AG04450 (cell line): ENCODE data around the gene ARRDC2. TPM values are rescaled to one million over a fixed set of nuclear protein-coding genes. Genes with fewer than 3 reads are reported as not detected.

Experiments
- CTCF ChIA-PET: fragments of 300-600, 350-600 bp; formaldehyde crosslinking; extraction: SDS; loops from one replicate; lab custom pipeline; 2022; ENCODE audit warnings: antibody characterized with exemption, inconsistent platforms; lab: Charles Lee
- POLR2A ChIA-PET: fragments of 350-600 bp; formaldehyde crosslinking; extraction: SDS; loops from one replicate; lab custom pipeline; 2021; ENCODE audit warnings: antibody characterized with exemption, inconsistent platforms; lab: Yijun Ruan, JAX
- DNase-seq: peaks from one replicate; pipeline ENCODE4 v3.0.0-alpha.2; 2011; ENCODE audit warnings: low read depth, low spot score
- H3K27ac ChIP-seq: one replicate; pipeline ENCODE4 v1.5.1; 2012; ENCODE audit warnings: low read depth, low read length, control low read depth
- H3K27me3 ChIP-seq: one replicate; pipeline ENCODE4 v1.6.0; 2012; ENCODE audit warnings: low read length; ENCODE audit not compliant: control insufficient read depth, insufficient read depth
- H3K4me3 ChIP-seq: 2 replicates; pipeline ENCODE4 v1.5.1; 2011; ENCODE audit warnings: mild to moderate bottlenecking, low read depth, low read length, control low read depth
- H3K9me3 ChIP-seq: 2 replicates; pipeline ENCODE4 v1.5.1; 2012; ENCODE audit warnings: low read length; ENCODE audit not compliant: control insufficient read depth, insufficient read depth
- CTCF ChIP-seq: IDR thresholded peaks from 2 replicates; pipeline ENCODE4 v1.5.1; 2011; ENCODE audit warnings: low read depth, low read length, control low read depth, inconsistent platforms
- polyA plus RNA-seq: library from polyadenylated mRNA; depleted of rRNA; stranded (reverse); fragments of >200 nt; gene quantifications from 2 replicates; pipeline ENCODE4 v1.2.3, GENCODE V29; 2011

ARRDC2 gene
- polyA plus RNA-seq, 1 experiment: 2.3 TPM

- 0 out of 2 replicates have a peak within 1 kb of the TSS, but pooled peaks have one; percentile 10 for H3K4me3 ChIP-seq
- H3K9me3 ChIP-seq: no peaks in the 10 kb centered on the region
- TF ChIP-seq CTCF: no peak
- DNase-seq: no peak
- H3K27me3 ChIP-seq: peaks cover 39% of the 10 kb centered on the region
- H3K27ac ChIP-seq: no peak within 1 kb of the TSS
- ChIA-PET POLR2A (no interaction called here), CTCF (interaction anchor here (0.6 kb wide), 1 partner anchor 292 kb away, joined by 3 read pairs; no protein-coding TSS in a partner anchor)
These were observed 41.3 kb upstream of the ARRDC2 start, which contains the start of gene KCNN1 for GRCh38 chr19:17966550-17967256. Gene KCNN1 (plus strand): TSS chr19:17967107. CDS start chr19:17973889, 6,782 bp downstream.

DNA sequence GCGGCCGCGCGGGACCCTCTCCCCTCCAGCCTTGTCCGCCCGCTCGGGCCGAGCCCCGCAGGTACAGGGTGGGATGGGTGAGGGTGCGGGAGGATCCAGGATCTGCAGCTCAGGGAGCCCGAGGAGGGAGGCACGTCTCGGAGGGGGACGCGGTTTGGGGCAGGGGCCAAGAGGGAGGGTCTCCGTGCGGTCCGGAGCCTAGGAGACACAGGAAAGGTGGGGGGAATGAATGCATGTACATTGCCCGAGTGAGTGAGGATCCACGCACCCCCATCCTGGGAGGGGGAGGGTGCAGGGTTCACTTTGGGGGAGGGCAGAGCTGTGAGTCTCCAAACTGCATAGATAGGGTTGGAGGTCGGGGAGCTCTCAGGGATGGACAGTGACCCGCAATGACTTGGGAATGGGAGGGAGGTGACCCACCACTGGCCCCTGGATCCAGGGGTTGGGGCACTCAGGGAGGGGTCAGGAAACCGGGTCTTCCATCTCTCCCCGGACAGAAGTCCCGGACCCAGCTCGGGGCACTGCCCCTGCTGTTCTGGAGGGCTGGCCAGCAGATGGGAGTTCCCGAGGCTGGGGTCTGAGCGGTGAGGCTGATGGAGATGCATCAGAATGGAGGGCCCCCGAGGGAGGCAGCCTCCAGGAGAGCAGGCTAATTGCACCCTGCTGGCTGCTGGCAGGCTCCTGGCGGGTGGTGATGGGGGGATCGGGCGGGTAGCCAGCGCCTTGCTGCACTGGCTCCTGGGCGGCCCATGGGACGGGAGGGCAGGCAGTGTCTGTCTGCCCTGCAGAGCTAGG lies 40.5 kb upstream of the ARRDC2 start:
- POLR2A ChIA-PET: no interaction called here
- no peaks in the 10 kb centered on the region for H3K9me3 ChIP-seq
- H3K4me3 ChIP-seq: 0 out of 2 replicates have a peak overlapping the region, but pooled peaks have one; percentile 10
- DNase-seq: no peak
- CTCF ChIA-PET: no interaction called here
- H3K27me3 ChIP-seq: peaks cover 36% of the 10 kb centered on the region
- no peak for TF ChIP-seq CTCF
- H3K27ac ChIP-seq: no peak overlapping the region

DNA sequence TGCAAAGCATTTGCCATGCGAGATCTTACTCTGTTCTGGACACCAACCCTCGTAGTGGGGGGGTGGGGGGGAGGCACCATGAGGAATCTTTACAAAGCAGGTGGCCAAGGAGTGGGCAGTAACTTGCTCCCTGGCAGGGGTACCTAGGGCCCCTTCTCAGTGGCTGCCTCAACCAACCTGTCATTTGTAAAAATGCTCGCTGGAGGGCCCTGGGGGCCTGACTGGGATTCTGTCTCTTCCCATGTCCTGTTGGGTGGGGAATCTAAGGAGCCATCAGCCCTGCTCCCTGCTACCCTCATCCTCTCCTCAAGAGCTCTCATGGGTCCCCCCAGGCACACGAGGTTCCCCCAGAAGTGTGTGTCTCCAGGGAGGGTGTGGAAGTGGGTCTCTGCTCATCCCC lies 39.6 kb upstream of the ARRDC2 start:
- ChIA-PET POLR2A (interaction anchor here (0.6 kb wide), 1 partner anchor 13 kb away, joined by 6 read pairs; no protein-coding TSS in a partner anchor), CTCF (no interaction called here)
- TF ChIP-seq CTCF: no peak
- no peaks in the 10 kb centered on the region for H3K9me3 ChIP-seq
- H3K27me3 ChIP-seq: peaks cover 36% of the 10 kb centered on the region
- no peak overlapping the region for H3K27ac ChIP-seq
- no peak for DNase-seq
- no peak overlapping the region for H3K4me3 ChIP-seq

- TF ChIP-seq CTCF: no peak
- CTCF ChIA-PET: interaction anchor here (1.1 kb wide), 1 partner anchor 23 kb away, joined by 3 read pairs; no protein-coding TSS in a partner anchor
- Histone ChIP-seq H3K27me3 (peaks cover 32% of the 10 kb centered on the region), H3K27ac (no peak overlapping the region), H3K9me3 (no peaks in the 10 kb centered on the region), H3K4me3 (no peak overlapping the region)
- POLR2A ChIA-PET: no interaction called here
- DNase-seq: no peak
These were observed 38.7 kb upstream of the ARRDC2 start for GRCh38 chr19:17969096-17969792.
